ENCODE results near the gene ACIN1. TPM values are rescaled to one million over a fixed set of nuclear protein-coding genes. Genes with fewer than 3 reads are reported as not detected.

The ACIN1 gene
- total RNA-seq (100 to 1,000 TPM; 209 to 216 TPM), polyA plus RNA-seq (ENCODE audit: insufficient read depth, low read depth, low replicate concordance) (151 TPM)
- long read RNA-seq, donor 1, partial matches to known transcripts: 126 of 222 reads
- long read RNA-seq, donor 1, other reads (novel, unspliced or antisense): 86 of 222 reads
- long read RNA-seq, donor 2, partial matches to known transcripts: 83 of 133 reads
- long read RNA-seq, donor 2, other reads (novel, unspliced or antisense): 47 of 133 reads

GRCh38 chr14:23094666-23095195 lies at the start of gene ACIN1:
ACIN1 (minus strand) TSS chr14:23095136; CDS start chr14:23095112, 24 bp downstream.
- Histone ChIP-seq H3K9me3 (no peaks in the 10 kb centered on the region), H3K36me3 (ENCODE audit: low read depth, missing control alignments) (no peaks in the 10 kb centered on the region), H3K4me3 (peak within 1 kb of the TSS; percentile 95 to 98), H3K4me1 (peaks cover 8% of the 10 kb centered on the region), H3K27ac (peak within 1 kb of the TSS; percentile 98 to 100), H3K27me3 (no peaks in the 10 kb centered on the region)
- DNase-seq: peak; percentile 87
- TF ChIP-seq POLR2A (IDR thresholded peaks at IDR 0.05): no peak
- TF ChIP-seq CTCF (IDR thresholded peaks at IDR 0.05): peak in 1 of 3 experiments; percentile 22
- 0 to 1% methylated on average over 11 to 55 of the region's 55 CpGs for WGBS, 2 donors
- intact Hi-C loops (cut with DNase I; ENCODE audit: low total_unique reads): no loop called here

GRCh38 chr14:23143911-23144310 lies 49.0 kb upstream of the ACIN1 start:
- DNase-seq: no peak
- H3K27me3 ChIP-seq: no peaks in the 10 kb centered on the region
- no peak for TF ChIP-seq CTCF (IDR thresholded peaks at IDR 0.05)
- TF ChIP-seq POLR2A (IDR thresholded peaks at IDR 0.05): no peak
- WGBS, 2 donors: 32 to 69% methylated on average over 1 of the region's 1 CpG
- H3K27ac ChIP-seq: no peak overlapping the region
- H3K9me3 ChIP-seq: no peaks in the 10 kb centered on the region
- intact Hi-C loops (cut with DNase I; ENCODE audit: low total_unique reads): no loop called here
- peaks cover 21% of the 10 kb centered on the region for H3K4me1 ChIP-seq
- no peaks in the 10 kb centered on the region for H3K36me3 ChIP-seq (ENCODE audit: low read depth, missing control alignments)
- no peak overlapping the region for H3K4me3 ChIP-seq

GRCh38 chr14:23142826-23143225 lies 47.9 kb upstream of the ACIN1 start:
- TF ChIP-seq POLR2A (IDR thresholded peaks at IDR 0.05): no peak
- no peak for TF ChIP-seq CTCF (IDR thresholded peaks at IDR 0.05)
- intact Hi-C loops (cut with DNase I; ENCODE audit: low total_unique reads): no loop called here
- 83 to 89% methylated on average over 2 to 4 of the region's 4 CpGs for WGBS, 2 donors
- Histone ChIP-seq H3K9me3 (no peaks in the 10 kb centered on the region), H3K4me3 (no peak overlapping the region), H3K4me1 (peaks cover 10% of the 10 kb centered on the region), H3K27ac (no peak overlapping the region), H3K36me3 (ENCODE audit: low read depth, missing control alignments) (no peaks in the 10 kb centered on the region), H3K27me3 (no peaks in the 10 kb centered on the region)
- no peak for DNase-seq

- Histone ChIP-seq H3K4me3 (no peak overlapping the region), H3K27me3 (no peaks in the 10 kb centered on the region), H3K27ac (peak overlapping the region in 1 of 2 donors; percentile 5), H3K36me3 (ENCODE audit: low read depth, missing control alignments) (no peaks in the 10 kb centered on the region), H3K9me3 (no peaks in the 10 kb centered on the region), H3K4me1 (peaks cover 7% of the 10 kb centered on the region)
- DNase-seq: peak; percentile 72
- intact Hi-C loops (cut with DNase I; ENCODE audit: low total_unique reads): no loop called here
- no peak for TF ChIP-seq POLR2A (IDR thresholded peaks at IDR 0.05)
- no peak for TF ChIP-seq CTCF (IDR thresholded peaks at IDR 0.05)
- 63 to 69% methylated on average over 7 of the region's 7 CpGs for WGBS, 2 donors
These were observed 46.9 kb upstream of the ACIN1 start for GRCh38 chr14:23141706-23142444.

All from testis (tissue), 5 donors.